HCT116 (cell line): Measurements from ENCODE around the gene SNAP29. TPM values are rescaled to one million over a fixed set of nuclear protein-coding genes. Genes with fewer than 3 reads are reported as not detected.

ENCODE experiments used
- ATAC-seq: fragments of 200-7000 bp; cut with Tn5 transposase; 2 replicates; pipeline ENCODE4 v1.9.1; 2020; ENCODE audit warnings: mild to moderate bottlenecking, moderate library complexity
- BruUV-seq: library from RNA; stranded (reverse); fragments of 400-500 nt; replicated peaks from 2 replicates; lab custom pipeline; 2021; lab: Mats Ljungman, UMichigan
- CTCF ChIA-PET: fragments of 300-600 bp; sonication (Branson Sonifier 250); formaldehyde crosslinking; loops from one replicate; lab custom pipeline; 2021; ENCODE audit warnings: antibody characterized with exemption; lab: Charles Lee
- POLR2A ChIA-PET: fragments of 300-600, 350-600 bp; sonication (Branson Sonifier 250); formaldehyde crosslinking; loops from one replicate; lab custom pipeline; 2021; ENCODE audit warnings: antibody characterized with exemption; lab: Charles Lee
- RAD21 ChIA-PET, 2 experiments: fragments of 300-600 bp; sonication (Branson Sonifier 250); formaldehyde crosslinking; loops; one replicate each; lab custom pipeline; 2023; ENCODE audit warnings: low total read pairs in 2 of 2; ENCODE audit not compliant: uncharacterized antibody in 2 of 2, unreplicated experiment in 2 of 2, low non-redundant PET in 1 of 2; lab: Charles Lee
- DNase-seq: peaks from one replicate; pipeline ENCODE4 v3.0.0-alpha.2; 2010; ENCODE audit warnings: low read depth, low spot score
- H2AFZ ChIP-seq: fragments of 200-600 bp; shearing (Covaris generic), sonication (generic); 2 replicates; pipeline ENCODE4 v1.6.1; 2017; ENCODE audit warnings: low read depth, mixed run types, mixed read lengths, antibody characterized with exemption, low read length; ENCODE audit not compliant: poor library complexity, severe bottlenecking
- H3K27ac ChIP-seq: 2 replicates; pipeline ENCODE4 v1.5.1; 2012; ENCODE audit warnings: low read depth, low read length
- H3K27me3 ChIP-seq: fragments of 200-600 bp; sonication (generic); 2 replicates; pipeline ENCODE4 v1.6.1; 2016; ENCODE audit warnings: mixed run types, low read length, mixed read lengths; ENCODE audit not compliant: insufficient read depth
- H3K36me3 ChIP-seq, 2 experiments: fragments of 200-500 bp in 1 of 2; fragments of 200-600 bp in 1 of 2; sonication (Bioruptor generic) in 1 of 2; sonication (generic) in 1 of 2; 2 replicates each; pipeline versions ENCODE4 v1.5.1 to v1.6.1; 2014 to 2016; ENCODE audit warnings: low read length in 2 of 2, inconsistent platforms in 1 of 2, mixed read lengths in 1 of 2, mixed run types in 1 of 2; ENCODE audit not compliant: insufficient read depth in 2 of 2, control insufficient read depth in 1 of 2
- H3K4me1 ChIP-seq, 2 experiments: fragments of 200-600 bp in 1 of 2; sonication (generic) in 1 of 2; 2 replicates each; pipeline versions ENCODE4 v1.5.1 to v1.6.1; 2012 to 2017; ENCODE audit warnings: low read length in 2 of 2, inconsistent platforms in 1 of 2, mild to moderate bottlenecking in 1 of 2, mixed read lengths in 1 of 2, mixed run types in 1 of 2, moderate library complexity in 1 of 2; ENCODE audit not compliant: insufficient read depth in 2 of 2, control insufficient read depth in 1 of 2
- H3K4me2 ChIP-seq: fragments of 200-600 bp; sonication (generic); 2 replicates; pipeline ENCODE4 v1.6.1; 2017; ENCODE audit warnings: mixed run types, low read length, mixed read lengths
- H3K4me3 ChIP-seq, 2 experiments: fragments of 200-600 bp in 1 of 2; sonication (generic) in 1 of 2; replicated peaks in 1 of 2; 2 replicates each; pipeline ENCODE4 v1.5.1; 2011 to 2016; ENCODE audit warnings: low read length in 2 of 2, control low read depth in 1 of 2, low read depth in 1 of 2, mild to moderate bottlenecking in 1 of 2, mixed read lengths in 1 of 2, mixed run types in 1 of 2
- H3K79me2 ChIP-seq: fragments of 200-600 bp; sonication (generic); 2 replicates; pipeline ENCODE4 v1.6.1; 2017; ENCODE audit warnings: mild to moderate bottlenecking, mixed run types, low read length, moderate library complexity, mixed read lengths; ENCODE audit not compliant: insufficient read depth
- H3K9ac ChIP-seq: fragments of 200-600 bp; sonication (generic); 2 replicates; pipeline ENCODE4 v1.6.1; 2016; ENCODE audit warnings: low read length, mixed read lengths
- H3K9me2 ChIP-seq: fragments of 200-600 bp; sonication (generic), shearing (Covaris generic); 2 replicates; pipeline ENCODE4 v1.6.1; 2017; ENCODE audit warnings: mixed run types, mild to moderate bottlenecking, moderate library complexity; ENCODE audit not compliant: insufficient read depth
- H3K9me3 ChIP-seq, 2 experiments: fragments of 200-500 bp in 1 of 2; fragments of 200-600 bp in 1 of 2; sonication (Bioruptor generic) in 1 of 2; sonication (generic) in 1 of 2; 2 replicates each; pipeline ENCODE4 v1.6.1; 2014 to 2017; ENCODE audit warnings: low read length in 2 of 2, mixed read lengths in 2 of 2, inconsistent platforms in 1 of 2, low read depth in 1 of 2, mild to moderate bottlenecking in 1 of 2, mixed run types in 1 of 2, moderate library complexity in 1 of 2; ENCODE audit not compliant: control insufficient read depth in 1 of 2, insufficient read depth in 1 of 2
- H4K20me1 ChIP-seq: fragments of 200-600 bp; sonication (generic), shearing (Covaris generic); 2 replicates; pipeline ENCODE4 v1.6.1; 2017; ENCODE audit warnings: mixed run types, mild to moderate bottlenecking, moderate library complexity; ENCODE audit not compliant: insufficient read depth
- ATF3 ChIP-seq: IDR thresholded peaks from 2 replicates; pipeline ENCODE4 v1.6.1; 2012
- CBX3 ChIP-seq: IDR thresholded peaks from 2 replicates; pipeline ENCODE4 v1.6.1; 2012; ENCODE audit warnings: low read depth
- CTCF ChIP-seq, 3 experiments: fragments of 200-600 bp in 1 of 3; sonication (generic) in 1 of 3; IDR thresholded peaks in 2 of 3; conservative IDR thresholded peaks in 1 of 3; 2 replicates each; pipeline ENCODE4 v1.5.1; 2012 to 2017; ENCODE audit warnings: low read depth in 2 of 3, low read length in 2 of 3, antibody characterized with exemption in 1 of 3, borderline replicate concordance in 1 of 3, control low read depth in 1 of 3, mild to moderate bottlenecking in 1 of 3, mixed read lengths in 1 of 3, mixed run types in 1 of 3, moderate library complexity in 1 of 3; ENCODE audit not compliant: insufficient read depth in 1 of 3
- EGR1 ChIP-seq: IDR thresholded peaks from 2 replicates; pipeline ENCODE4 v1.6.1; 2012; ENCODE audit warnings: low read depth
- ELF1 ChIP-seq: IDR thresholded peaks from 2 replicates; pipeline ENCODE4 v1.6.1; 2012; ENCODE audit warnings: low read depth, borderline replicate concordance
- JUND ChIP-seq: IDR thresholded peaks from 2 replicates; pipeline ENCODE4 v1.6.1; 2012
- MAX ChIP-seq: IDR thresholded peaks from 2 replicates; pipeline ENCODE4 v1.6.1; 2012
- POLR2AphosphoS5 ChIP-seq: IDR thresholded peaks from 2 replicates; pipeline ENCODE4 v1.6.1; 2011; ENCODE audit warnings: mild to moderate bottlenecking, low read depth, low read length, moderate library complexity
- RAD21 ChIP-seq: IDR thresholded peaks from 2 replicates; pipeline ENCODE4 v1.6.1; 2012; ENCODE audit warnings: low read depth, mild to moderate bottlenecking
- REST ChIP-seq: IDR thresholded peaks from 2 replicates; pipeline ENCODE4 v1.6.1; 2012; ENCODE audit warnings: low read depth
- SP1 ChIP-seq: IDR thresholded peaks from 2 replicates; pipeline ENCODE4 v1.6.1; 2012; ENCODE audit warnings: low read depth
- SRF ChIP-seq: IDR thresholded peaks from 2 replicates; pipeline ENCODE4 v1.6.1; 2012; ENCODE audit warnings: low read depth
- TCF7L2 ChIP-seq: IDR thresholded peaks from 2 replicates; pipeline ENCODE4 v1.7.0; 2011; ENCODE audit warnings: borderline replicate concordance, inconsistent platforms; ENCODE audit not compliant: insufficient read depth, insufficient read length; ENCODE audit errors: extremely low read depth
- YY1 ChIP-seq: IDR thresholded peaks from 2 replicates; pipeline ENCODE4 v1.6.1; 2011; ENCODE audit warnings: low read length, low read depth, moderate library complexity, mild to moderate bottlenecking; ENCODE audit not compliant: insufficient replicate concordance; ENCODE audit errors: extremely low read depth
- intact Hi-C: fragments of 100-400 bp; cut with micrococcal nuclease; formaldehyde crosslinking; loops from 2 replicates; pipeline ENCODE4 v1.10.0; 2022
- total RNA-seq: library from RNA; stranded (reverse); gene quantifications from one replicate; pipeline ENCODE4 v1.2.1, GENCODE V29; 2021; ENCODE audit not compliant: unreplicated experiment

The SNAP29 gene
- total RNA-seq, 1 experiment from 2014 or later = 27.3 TPM

GRCh38 chr22:20919718-20920117 is 60.9 kb downstream of the SNAP29 start:
- H3K4me3 ChIP-seq = peak overlapping the region; percentile 97 to 100; a peak in 2 of 4 replicates
- H3K9ac ChIP-seq = peak overlapping the region; percentile 98; the same call in 1 of the 2 replicates
- H2AFZ ChIP-seq = no peak overlapping the region
- BruUV-seq = TSS peak; percentile 46
- H3K27ac ChIP-seq = no peak overlapping the region
- POLR2A ChIA-PET = no interaction called here
- peaks cover 7 to 9% of the 10 kb centered on the region in 2 experiments; a peak in 3 of 4 replicates for H3K36me3 ChIP-seq
- H3K27me3 ChIP-seq = no peaks in the 10 kb centered on the region
- H3K79me2 ChIP-seq = peaks cover 75% of the 10 kb centered on the region
- no peak for TF ChIP-seq MAX
- no peak for TF ChIP-seq ATF3
- TF ChIP-seq EGR1 = no peak
- no peak for TF ChIP-seq SRF
- TF ChIP-seq RAD21 = no peak
- no peak for TF ChIP-seq CBX3
- TF ChIP-seq SP1 = no peak
- no peak for TF ChIP-seq POLR2AphosphoS5
- TF ChIP-seq JUND = no peak
- no peak for TF ChIP-seq REST
- TF ChIP-seq TCF7L2 = no peak
- TF ChIP-seq YY1 = no peak
- TF ChIP-seq CTCF (IDR thresholded peaks at IDR 0.05 in 2 of 3, conservative IDR thresholded peaks at IDR 0.05 in 1 of 3; ENCODE audit: borderline replicate concordance in 1 of 3, insufficient read depth in 1 of 3, low read depth in 2 of 3, low read length in 2 of 3) = no peak
- TF ChIP-seq ELF1 = no peak
- ATAC-seq (no peak), DNase-seq (no peak)
- H3K9me2 ChIP-seq = no peaks in the 10 kb centered on the region
- CTCF ChIA-PET = no interaction called here
- H3K4me2 ChIP-seq = peak overlapping the region; percentile 96
- RAD21 ChIA-PET = no interaction called here
- intact Hi-C loops = loop anchor here (5.0 kb wide), 1 partner anchor 38 kb away; no protein-coding TSS in a partner anchor
- H3K4me1 ChIP-seq = peaks cover 22 to 47% of the 10 kb centered on the region in 2 experiments; a peak in 3 of 4 replicates
- no peaks in the 10 kb centered on the region for H3K9me3 ChIP-seq
- H4K20me1 ChIP-seq = peaks cover 28% of the 10 kb centered on the region
